ENCODE results near the gene MDM4. TPM values are rescaled to one million over a fixed set of nuclear protein-coding genes. Genes with fewer than 3 reads are reported as not detected.

The MDM4 gene
- total RNA-seq, 1 donor from 2014 or later = 41.1 TPM

- no peak overlapping the region for H3K4me3 Mint-ChIP-seq (ENCODE audit: unreplicated experiment)
- no peaks in the 10 kb centered on the region for H3K36me3 ChIP-seq (ENCODE audit: insufficient read depth, low read length)
- no peaks in the 10 kb centered on the region for H3K4me1 Mint-ChIP-seq (ENCODE audit: low read depth, unreplicated experiment)
- no peaks in the 10 kb centered on the region for H3K36me3 Mint-ChIP-seq (ENCODE audit: low read depth, unreplicated experiment)
- H3K4me2 ChIP-seq (ENCODE audit: low read length) = no peak overlapping the region
- no peak for FAIRE-seq
- no peaks in the 10 kb centered on the region for H3K79me2 ChIP-seq (ENCODE audit: insufficient read depth, low read length)
- no peak overlapping the region for H2AFZ ChIP-seq (ENCODE audit: low read depth, low read length)
- no peak overlapping the region for H3K4me3 ChIP-seq (ENCODE audit: insufficient read depth, low read depth, low read length)
- H3K9ac ChIP-seq (ENCODE audit: low read length) = no peak overlapping the region
- no peaks in the 10 kb centered on the region for H3K9me3 Mint-ChIP-seq (ENCODE audit: unreplicated experiment)
- H3K27ac Mint-ChIP-seq (ENCODE audit: unreplicated experiment) = no peak overlapping the region
- H3K4me1 ChIP-seq (ENCODE audit: insufficient read depth, low read length) = no peaks in the 10 kb centered on the region
- H4K20me1 ChIP-seq (ENCODE audit: insufficient read depth, low read length) = no peaks in the 10 kb centered on the region
- no peaks in the 10 kb centered on the region for H3K9me3 ChIP-seq (ENCODE audit: insufficient read depth, low read depth, low read length)
- H3K27ac ChIP-seq (ENCODE audit: low read depth, low read length) = no peak overlapping the region
- no peak for TF ChIP-seq EZH2 (IDR thresholded peaks at IDR 0.05; ENCODE audit: insufficient read depth, low read length)
- TF ChIP-seq, protein P1, sequence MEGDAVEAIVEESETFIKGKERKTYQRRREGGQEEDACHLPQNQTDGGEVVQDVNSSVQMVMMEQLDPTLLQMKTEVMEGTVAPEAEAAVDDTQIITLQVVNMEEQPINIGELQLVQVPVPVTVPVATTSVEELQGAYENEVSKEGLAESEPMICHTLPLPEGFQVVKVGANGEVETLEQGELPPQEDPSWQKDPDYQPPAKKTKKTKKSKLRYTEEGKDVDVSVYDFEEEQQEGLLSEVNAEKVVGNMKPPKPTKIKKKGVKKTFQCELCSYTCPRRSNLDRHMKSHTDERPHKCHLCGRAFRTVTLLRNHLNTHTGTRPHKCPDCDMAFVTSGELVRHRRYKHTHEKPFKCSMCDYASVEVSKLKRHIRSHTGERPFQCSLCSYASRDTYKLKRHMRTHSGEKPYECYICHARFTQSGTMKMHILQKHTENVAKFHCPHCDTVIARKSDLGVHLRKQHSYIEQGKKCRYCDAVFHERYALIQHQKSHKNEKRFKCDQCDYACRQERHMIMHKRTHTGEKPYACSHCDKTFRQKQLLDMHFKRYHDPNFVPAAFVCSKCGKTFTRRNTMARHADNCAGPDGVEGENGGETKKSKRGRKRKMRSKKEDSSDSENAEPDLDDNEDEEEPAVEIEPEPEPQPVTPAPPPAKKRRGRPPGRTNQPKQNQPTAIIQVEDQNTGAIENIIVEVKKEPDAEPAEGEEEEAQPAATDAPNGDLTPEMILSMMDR (IDR thresholded peaks at IDR 0.05; ENCODE audit: insufficient read depth, low read depth, low read length) = no peak
- H3K27me3 ChIP-seq (ENCODE audit: insufficient read depth, low read length) = peaks cover 9% of the 10 kb centered on the region
- H3K27me3 Mint-ChIP-seq (ENCODE audit: low read depth, unreplicated experiment) = peaks cover 35% of the 10 kb centered on the region
- DNase-seq (ENCODE audit: low read depth) = no peak
Measured at GRCh38 chr1:204599596-204599995, 83.4 kb downstream of the MDM4 start.

DNA sequence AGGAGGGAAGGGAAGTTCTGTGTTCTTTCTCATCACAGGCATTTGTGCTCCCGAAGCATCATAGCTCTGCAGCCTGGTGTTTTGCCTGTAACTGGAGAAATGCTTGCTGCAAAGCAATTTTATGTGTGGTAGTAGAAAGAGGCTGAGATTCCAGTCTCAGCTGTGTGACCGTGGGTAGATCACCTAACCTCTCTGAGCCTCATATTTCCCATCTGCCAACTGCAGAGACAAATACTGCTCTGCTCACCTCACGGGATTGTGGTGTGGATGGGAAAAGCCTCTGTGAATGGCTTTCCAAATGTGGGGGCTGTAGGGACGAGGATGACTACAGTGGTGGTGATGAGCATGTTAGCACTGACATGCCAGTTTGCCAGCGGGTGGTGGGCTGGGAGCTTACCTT is 84.0 kb downstream of the MDM4 start:
- no peak overlapping the region for H3K9ac ChIP-seq (ENCODE audit: low read length)
- no peak for DNase-seq (ENCODE audit: low read depth)
- no peaks in the 10 kb centered on the region for H3K9me3 Mint-ChIP-seq (ENCODE audit: unreplicated experiment)

DNA sequence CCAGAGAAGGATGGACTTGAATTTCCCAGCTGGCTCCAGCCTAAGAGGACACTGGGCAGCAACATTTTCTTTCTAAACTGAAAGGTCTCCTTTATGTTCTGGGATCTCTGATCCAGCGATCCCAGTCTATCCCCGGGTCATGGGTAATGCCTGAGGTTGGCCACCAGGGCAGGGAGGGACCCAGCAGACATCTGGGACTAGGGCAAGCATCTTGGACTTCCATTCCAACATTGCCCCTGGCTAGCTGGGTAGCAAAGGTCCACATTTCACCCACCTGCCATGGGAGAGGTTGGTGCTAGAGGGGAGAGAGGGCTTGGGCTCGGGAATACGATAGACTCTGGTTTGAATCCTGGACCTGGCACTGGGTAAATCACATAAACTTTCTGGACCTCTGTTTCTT is 84.8 kb downstream of the MDM4 start:
- Histone ChIP-seq H3K9me3 (ENCODE audit: insufficient read depth, low read depth, low read length) (no peaks in the 10 kb centered on the region), H3K4me1 (ENCODE audit: insufficient read depth, low read length) (no peaks in the 10 kb centered on the region), H3K27ac (ENCODE audit: low read depth, low read length) (no peak overlapping the region), H3K4me2 (ENCODE audit: low read length) (no peak overlapping the region), H2AFZ (ENCODE audit: low read depth, low read length) (no peak overlapping the region), H3K4me3 (ENCODE audit: insufficient read depth, low read depth, low read length) (no peak overlapping the region), H3K36me3 (ENCODE audit: insufficient read depth, low read length) (no peaks in the 10 kb centered on the region), H3K9ac (ENCODE audit: low read length) (no peak overlapping the region), H3K27me3 (ENCODE audit: insufficient read depth, low read length) (peaks cover 9% of the 10 kb centered on the region), H3K79me2 (ENCODE audit: insufficient read depth, low read length) (no peaks in the 10 kb centered on the region), H4K20me1 (ENCODE audit: insufficient read depth, low read length) (no peaks in the 10 kb centered on the region)
- Mint-ChIP-seq H3K27me3 (ENCODE audit: low read depth, unreplicated experiment) (peaks cover 37% of the 10 kb centered on the region), H3K36me3 (ENCODE audit: low read depth, unreplicated experiment) (no peaks in the 10 kb centered on the region), H3K4me3 (ENCODE audit: unreplicated experiment) (no peak overlapping the region), H3K9me3 (ENCODE audit: unreplicated experiment) (no peaks in the 10 kb centered on the region), H3K27ac (ENCODE audit: unreplicated experiment) (no peak overlapping the region), H3K4me1 (ENCODE audit: low read depth, unreplicated experiment) (no peaks in the 10 kb centered on the region)
- FAIRE-seq (no peak), DNase-seq (ENCODE audit: low read depth) (no peak)
- TF ChIP-seq EZH2 (IDR thresholded peaks at IDR 0.05; ENCODE audit: insufficient read depth, low read length) = no peak
- TF ChIP-seq, protein P1 (IDR thresholded peaks at IDR 0.05; ENCODE audit: insufficient read depth, low read depth, low read length) = no peak

More for the DNA sequence above, 84.0 kb downstream of the MDM4 start:
- Histone ChIP-seq H3K27me3 (ENCODE audit: insufficient read depth, low read length) (peaks cover 9% of the 10 kb centered on the region), H3K36me3 (ENCODE audit: insufficient read depth, low read length) (no peaks in the 10 kb centered on the region), H4K20me1 (ENCODE audit: insufficient read depth, low read length) (no peaks in the 10 kb centered on the region), H3K27ac (ENCODE audit: low read depth, low read length) (no peak overlapping the region), H3K9me3 (ENCODE audit: insufficient read depth, low read depth, low read length) (no peaks in the 10 kb centered on the region), H2AFZ (ENCODE audit: low read depth, low read length) (no peak overlapping the region), H3K4me1 (ENCODE audit: insufficient read depth, low read length) (no peaks in the 10 kb centered on the region), H3K4me2 (ENCODE audit: low read length) (no peak overlapping the region), H3K79me2 (ENCODE audit: insufficient read depth, low read length) (no peaks in the 10 kb centered on the region), H3K4me3 (ENCODE audit: insufficient read depth, low read depth, low read length) (no peak overlapping the region)
- Mint-ChIP-seq H3K4me3 (ENCODE audit: unreplicated experiment) (no peak overlapping the region), H3K27me3 (ENCODE audit: low read depth, unreplicated experiment) (peaks cover 35% of the 10 kb centered on the region), H3K36me3 (ENCODE audit: low read depth, unreplicated experiment) (no peaks in the 10 kb centered on the region), H3K27ac (ENCODE audit: unreplicated experiment) (no peak overlapping the region), H3K4me1 (ENCODE audit: low read depth, unreplicated experiment) (no peaks in the 10 kb centered on the region)
- TF ChIP-seq, protein P1 (IDR thresholded peaks at IDR 0.05; ENCODE audit: insufficient read depth, low read depth, low read length) = no peak
- no peak for TF ChIP-seq EZH2 (IDR thresholded peaks at IDR 0.05; ENCODE audit: insufficient read depth, low read length)
- no peak for FAIRE-seq
